PC-3 (cell line): ENCODE measurements around the gene SYT1. TPM values are rescaled to one million over a fixed set of nuclear protein-coding genes. Genes with fewer than 3 reads are reported as not detected.

Source experiments
- ATAC-seq: fragments of 200-7000 bp; cut with Tn5 transposase; 2 replicates; pipeline ENCODE4 v1.9.1; 2020; ENCODE audit warnings: mild to moderate bottlenecking, moderate library complexity
- BruUV-seq: library from RNA; stranded (reverse); fragments of 400-500 nt; replicated peaks from 2 replicates; lab custom pipeline; 2021; lab: Mats Ljungman, UMichigan
- CTCF ChIA-PET: fragments of 300-600 bp; sonication (Branson Sonifier 250); formaldehyde crosslinking; loops from one replicate; lab custom pipeline; 2022; ENCODE audit warnings: antibody characterized with exemption; lab: Charles Lee
- POLR2A ChIA-PET: fragments of 300-600 bp; sonication (Branson Sonifier 250); formaldehyde crosslinking; loops from one replicate; lab custom pipeline; 2022; ENCODE audit warnings: antibody characterized with exemption; ENCODE audit not compliant: unreplicated experiment; lab: Charles Lee
- DNase-seq: peaks from one replicate; pipeline ENCODE4 v3.0.0-alpha.2; 2015
- H2AFZ ChIP-seq: fragments of 300-600 bp; sonication (generic); 2 replicates; pipeline ENCODE4 v1.6.0; 2016; ENCODE audit warnings: antibody characterized with exemption, low read length
- H3F3A ChIP-seq: fragments of 300-600 bp; sonication (generic); one replicate; pipeline ENCODE4 v1.6.0; 2017; ENCODE audit warnings: antibody characterized with exemption, low read length, control low read depth, mild to moderate bottlenecking; ENCODE audit not compliant: unreplicated experiment
- H3K27ac ChIP-seq: fragments of 300-600 bp; sonication (generic); 2 replicates; pipeline ENCODE4 v1.5.1; 2016; ENCODE audit warnings: mild to moderate bottlenecking, low read length
- H3K27me3 ChIP-seq: fragments of 300-600 bp; sonication (generic); 2 replicates; pipeline ENCODE4 v1.6.1; 2016; ENCODE audit warnings: low read length, mixed read lengths
- H3K36me3 ChIP-seq: fragments of 300-600 bp; sonication (generic); 2 replicates; pipeline ENCODE4 v1.6.1; 2016; ENCODE audit warnings: low read depth, mixed run types, low read length, mixed read lengths
- H3K4me1 ChIP-seq: fragments of 300-600 bp; sonication (generic); 2 replicates; pipeline ENCODE4 v1.5.1; 2016; ENCODE audit warnings: low read length; ENCODE audit not compliant: insufficient read depth
- H3K4me2 ChIP-seq: fragments of 300-600 bp; sonication (generic); 2 replicates; pipeline ENCODE4 v1.6.0; 2016; ENCODE audit warnings: low read length
- H3K4me3 ChIP-seq: fragments of 300-600 bp; sonication (generic); 2 replicates; pipeline ENCODE4 v1.5.1; 2016; ENCODE audit warnings: mild to moderate bottlenecking, low read length, mixed read lengths
- H3K79me2 ChIP-seq: fragments of 300-600 bp; sonication (generic); 2 replicates; pipeline ENCODE4 v1.6.1; 2017; ENCODE audit warnings: low read length, mixed read lengths
- H3K9ac ChIP-seq: fragments of 300-600 bp; sonication (generic); 2 replicates; pipeline ENCODE4 v1.6.0; 2016; ENCODE audit warnings: mild to moderate bottlenecking, low read length
- H3K9me2 ChIP-seq: fragments of 300-600 bp; sonication (generic); replicated peaks from 2 replicates; pipeline ENCODE4 v1.6.1; 2016; ENCODE audit warnings: mixed run types, low read length, mixed read lengths
- H3K9me3 ChIP-seq: fragments of 300-600 bp; sonication (generic); 2 replicates; pipeline ENCODE4 v1.6.1; 2016; ENCODE audit warnings: low read length, mixed read lengths
- H4K20me1 ChIP-seq: fragments of 300-600 bp; sonication (generic); 2 replicates; pipeline ENCODE4 v1.6.1; 2016; ENCODE audit warnings: low read length, mixed read lengths
- EZH2 ChIP-seq: fragments of 300-600 bp; sonication (generic); IDR thresholded peaks from one replicate; pipeline ENCODE4 v1.6.1; 2017; ENCODE audit warnings: antibody characterized with exemption, mild to moderate bottlenecking, low read length; ENCODE audit not compliant: unreplicated experiment
- EZH2phosphoT487 ChIP-seq: fragments of 300-600 bp; sonication (generic); IDR thresholded peaks from 2 replicates; pipeline ENCODE4 v1.6.1; 2018; ENCODE audit warnings: mild to moderate bottlenecking, antibody characterized with exemption, low read length, borderline replicate concordance
- intact Hi-C: fragments of 100-400 bp; cut with micrococcal nuclease; formaldehyde crosslinking; loops from 2 replicates; pipeline ENCODE4 v1.9.0; 2023
- total RNA-seq: library from RNA; depleted of rRNA; stranded (reverse); fragments of >200 nt; gene quantifications from 2 replicates; pipeline ENCODE4 v1.2.3, GENCODE V29; 2014
- TF ChIP-seq, protein P1 (sequence below): fragments of 300-600 bp; sonication (generic); conservative IDR thresholded peaks from 2 replicates; pipeline ENCODE4 v1.5.1; 2017; ENCODE audit warnings: antibody characterized with exemption, low read depth, mild to moderate bottlenecking, low read length

SYT1 gene
- total RNA-seq, 1 experiment from 2014 or later, result 0.51 TPM

DNA sequence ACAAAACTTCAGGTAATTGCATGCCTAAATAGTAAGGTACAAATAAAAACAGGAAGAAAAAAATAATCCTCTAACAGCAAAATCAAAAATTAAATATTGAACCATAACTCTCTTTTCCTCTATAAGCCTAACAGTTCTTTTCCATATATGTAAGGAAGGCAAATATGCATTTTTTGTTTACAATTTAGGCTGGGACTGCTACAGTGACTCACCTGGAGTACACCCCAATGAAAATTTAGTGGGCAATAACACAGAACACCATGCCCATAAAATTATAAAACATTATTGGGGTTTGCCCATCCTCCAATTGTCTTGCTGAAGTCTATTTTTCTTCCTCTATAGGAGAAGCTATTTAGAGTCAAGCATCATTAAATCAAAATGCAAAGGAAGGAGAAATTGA lies 549.2 kb downstream of the SYT1 start:
- intact Hi-C loops, result no loop called here
- H3K4me3 ChIP-seq, result no peak overlapping the region
- H3K9me3 ChIP-seq, result no peaks in the 10 kb centered on the region
- POLR2A ChIA-PET, result interaction anchor here (0.7 to 0.9 kb wide), 2 partner anchors 118 to 119 kb away, joined by 3 to 5 read pairs; no protein-coding TSS in a partner anchor
- no peaks in the 10 kb centered on the region for H3K79me2 ChIP-seq
- no peaks in the 10 kb centered on the region for H3F3A ChIP-seq
- peak overlapping the region; percentile 40 for H3K4me2 ChIP-seq
- H3K9me2 ChIP-seq, result no peaks in the 10 kb centered on the region
- BruUV-seq, result no TSS peak
- ATAC-seq (peak; percentile 58), DNase-seq (no peak)
- no peaks in the 10 kb centered on the region for H3K36me3 ChIP-seq
- peaks cover 58% of the 10 kb centered on the region for H3K4me1 ChIP-seq
- peak overlapping the region; percentile 14; the same call in 1 of the 2 replicates for H3K27ac ChIP-seq
- TF ChIP-seq EZH2phosphoT487, result no peak
- TF ChIP-seq, protein P1, sequence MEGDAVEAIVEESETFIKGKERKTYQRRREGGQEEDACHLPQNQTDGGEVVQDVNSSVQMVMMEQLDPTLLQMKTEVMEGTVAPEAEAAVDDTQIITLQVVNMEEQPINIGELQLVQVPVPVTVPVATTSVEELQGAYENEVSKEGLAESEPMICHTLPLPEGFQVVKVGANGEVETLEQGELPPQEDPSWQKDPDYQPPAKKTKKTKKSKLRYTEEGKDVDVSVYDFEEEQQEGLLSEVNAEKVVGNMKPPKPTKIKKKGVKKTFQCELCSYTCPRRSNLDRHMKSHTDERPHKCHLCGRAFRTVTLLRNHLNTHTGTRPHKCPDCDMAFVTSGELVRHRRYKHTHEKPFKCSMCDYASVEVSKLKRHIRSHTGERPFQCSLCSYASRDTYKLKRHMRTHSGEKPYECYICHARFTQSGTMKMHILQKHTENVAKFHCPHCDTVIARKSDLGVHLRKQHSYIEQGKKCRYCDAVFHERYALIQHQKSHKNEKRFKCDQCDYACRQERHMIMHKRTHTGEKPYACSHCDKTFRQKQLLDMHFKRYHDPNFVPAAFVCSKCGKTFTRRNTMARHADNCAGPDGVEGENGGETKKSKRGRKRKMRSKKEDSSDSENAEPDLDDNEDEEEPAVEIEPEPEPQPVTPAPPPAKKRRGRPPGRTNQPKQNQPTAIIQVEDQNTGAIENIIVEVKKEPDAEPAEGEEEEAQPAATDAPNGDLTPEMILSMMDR, result no peak
- no peak for TF ChIP-seq EZH2
- peak overlapping the region; percentile 30; the same call in 1 of the 2 replicates for H2AFZ ChIP-seq
- H4K20me1 ChIP-seq, result no peaks in the 10 kb centered on the region
- CTCF ChIA-PET, result no interaction called here
- no peak overlapping the region for H3K9ac ChIP-seq
- no peaks in the 10 kb centered on the region for H3K27me3 ChIP-seq

- ATAC-seq, result peak; percentile 57
- TF ChIP-seq EZH2phosphoT487 (no peak), EZH2 (no peak)
- TF ChIP-seq, protein P1, result no peak
- Histone ChIP-seq H3K27me3 (no peaks in the 10 kb centered on the region), H2AFZ (peak overlapping the region; percentile 30), H3K9me3 (no peaks in the 10 kb centered on the region), H4K20me1 (no peaks in the 10 kb centered on the region), H3K9ac (no peak overlapping the region), H3K4me1 (peaks cover 58% of the 10 kb centered on the region), H3F3A (no peaks in the 10 kb centered on the region), H3K79me2 (no peaks in the 10 kb centered on the region), H3K36me3 (no peaks in the 10 kb centered on the region), H3K9me2 (no peaks in the 10 kb centered on the region), H3K4me2 (peak overlapping the region; percentile 40), H3K4me3 (no peak overlapping the region), H3K27ac (peak overlapping the region; percentile 14; the same call in 1 of the 2 replicates)
- POLR2A ChIA-PET, result interaction anchor here (0.9 kb wide), 1 partner anchor 119 kb away, joined by 3 read pairs; no protein-coding TSS in a partner anchor
- CTCF ChIA-PET, result no interaction called here
- no peak for DNase-seq
- BruUV-seq, result no TSS peak
- intact Hi-C loops, result no loop called here
Observed at GRCh38 chr12:79414252-79414651, 549.7 kb downstream of the SYT1 start.

DNA sequence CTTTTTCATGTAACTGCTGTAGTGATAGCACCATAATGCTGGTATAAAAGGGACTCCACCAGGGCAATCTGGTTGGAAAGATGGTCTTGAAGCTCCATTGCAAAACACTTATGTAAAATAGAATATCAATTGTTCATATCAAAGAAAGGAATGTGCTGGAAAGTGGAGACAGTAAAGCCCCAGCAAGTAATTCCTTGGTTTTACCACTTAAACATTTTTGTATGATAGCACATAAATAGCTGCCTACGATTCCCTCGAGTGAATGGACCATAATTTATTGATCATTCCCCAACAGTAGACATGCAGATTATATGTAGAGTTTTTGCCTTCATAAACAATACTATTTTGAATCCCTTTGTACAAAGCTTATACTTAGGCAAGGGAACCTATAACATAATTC lies 550.7 kb downstream of the SYT1 start:
- BruUV-seq, result no TSS peak
- H3K4me3 ChIP-seq, result peak overlapping the region; percentile 10; the same call in 1 of the 2 replicates
- ATAC-seq (no peak), DNase-seq (no peak)
- no peaks in the 10 kb centered on the region for H3K79me2 ChIP-seq
- TF ChIP-seq EZH2phosphoT487 (no peak), EZH2 (no peak)
- TF ChIP-seq, protein P1, result no peak
- H3K27ac ChIP-seq, result peak overlapping the region; percentile 70
- H3K27me3 ChIP-seq, result no peaks in the 10 kb centered on the region
- H3K36me3 ChIP-seq, result no peaks in the 10 kb centered on the region
- H3K4me1 ChIP-seq, result peaks cover 58% of the 10 kb centered on the region
- CTCF ChIA-PET, result interaction anchor here (0.9 kb wide), 1 partner anchor 132 kb away, joined by 3 read pairs; no protein-coding TSS in a partner anchor
- peaks cover 5% of the 10 kb centered on the region for H3F3A ChIP-seq
- no peak overlapping the region for H3K9ac ChIP-seq
- H2AFZ ChIP-seq, result no peak overlapping the region
- intact Hi-C loops, result no loop called here
- H4K20me1 ChIP-seq, result no peaks in the 10 kb centered on the region
- no peaks in the 10 kb centered on the region for H3K9me3 ChIP-seq
- H3K4me2 ChIP-seq, result peak overlapping the region; percentile 71
- H3K9me2 ChIP-seq, result no peaks in the 10 kb centered on the region
- POLR2A ChIA-PET, result interaction anchor here (0.7 kb wide), 1 partner anchor 15 kb away, joined by 4 read pairs; no protein-coding TSS in a partner anchor
